Jurkat, Clone E6-1 (cell line): ENCODE measurements around the gene RAB36.

Experiments used
- DNase-seq: peaks from one replicate; pipeline ENCODE4 v3.0.0-alpha.2; 2011; ENCODE audit warnings: low read depth, low spot score
- H3K4me3 ChIP-seq: 2 replicates; pipeline ENCODE4 v1.5.1; 2011; ENCODE audit warnings: mild to moderate bottlenecking, low read length, control low read depth, moderate library complexity

RAB36 gene

GRCh38 chr22:23192133-23192532 is 46.9 kb downstream of the RAB36 start:
- H3K4me3 ChIP-seq, result no peak overlapping the region
- DNase-seq, result no peak

DNA sequence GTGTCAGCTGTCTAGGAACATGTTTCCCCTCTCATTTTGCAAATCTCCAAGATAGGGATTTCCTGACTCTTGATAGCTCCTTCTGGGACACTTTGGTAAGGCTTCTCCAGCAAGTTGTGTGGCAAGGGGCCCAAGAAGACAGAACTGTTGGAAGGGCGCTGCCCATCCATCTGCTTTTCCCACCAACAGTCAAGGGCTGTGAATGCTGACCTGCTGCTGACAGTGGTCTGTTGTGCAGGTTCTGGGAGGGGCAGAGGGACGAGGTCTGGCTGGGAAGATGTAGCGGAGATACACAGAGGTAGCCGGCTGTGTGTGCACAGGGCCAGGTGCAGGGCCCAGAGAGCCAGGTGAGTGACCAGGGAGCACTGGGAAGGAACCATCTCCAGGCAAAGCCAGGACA is 47.3 kb downstream of the RAB36 start:
- no peak overlapping the region for H3K4me3 ChIP-seq
- no peak for DNase-seq

- DNase-seq, result no peak
- H3K4me3 ChIP-seq, result no peak overlapping the region
These were observed 48.0 kb downstream of the RAB36 start for GRCh38 chr22:23193196-23193827.

- no peak for DNase-seq
- H3K4me3 ChIP-seq, result no peak overlapping the region
These were observed 48.6 kb downstream of the RAB36 start for GRCh38 chr22:23193882-23194281.

- no peak for DNase-seq
- H3K4me3 ChIP-seq, result no peak overlapping the region
These were observed 50.9 kb downstream of the RAB36 start for GRCh38 chr22:23196165-23196564.

GRCh38 chr22:23197836-23198235 is 52.6 kb downstream of the RAB36 start:
- DNase-seq, result no peak
- no peak overlapping the region for H3K4me3 ChIP-seq

DNA sequence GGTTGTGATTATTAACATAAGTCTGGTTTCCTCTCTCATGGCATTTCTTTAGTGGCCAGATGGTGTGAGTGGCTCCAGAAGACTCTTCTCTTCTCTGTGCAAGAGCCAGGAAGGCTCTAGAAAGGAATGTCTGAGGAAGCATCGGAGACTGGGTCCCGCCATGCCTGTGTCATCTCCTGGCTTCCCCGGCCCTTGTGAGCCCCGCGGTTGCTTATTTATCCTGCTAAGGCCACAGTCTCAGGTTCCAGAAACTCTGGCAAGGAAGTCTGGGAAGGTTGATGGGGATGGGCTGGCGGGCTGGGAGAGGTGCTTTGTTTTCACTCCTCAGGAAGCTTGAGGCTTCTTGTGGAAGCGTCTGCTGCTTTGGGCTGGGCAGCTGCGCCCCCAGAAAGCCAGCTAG is 53.9 kb downstream of the RAB36 start:
- no peak for DNase-seq
- H3K4me3 ChIP-seq, result no peak overlapping the region

- no peak for DNase-seq
- H3K4me3 ChIP-seq, result no peak overlapping the region
These were observed 55.6 kb downstream of the RAB36 start for GRCh38 chr22:23200898-23201297.

GRCh38 chr22:23202812-23203451 is 57.7 kb downstream of the RAB36 start:
- no peak overlapping the region for H3K4me3 ChIP-seq
- no peak for DNase-seq

GRCh38 chr22:23203452-23204124 is 58.3 kb downstream of the RAB36 start:
- H3K4me3 ChIP-seq, result no peak overlapping the region
- DNase-seq, result no peak

DNA sequence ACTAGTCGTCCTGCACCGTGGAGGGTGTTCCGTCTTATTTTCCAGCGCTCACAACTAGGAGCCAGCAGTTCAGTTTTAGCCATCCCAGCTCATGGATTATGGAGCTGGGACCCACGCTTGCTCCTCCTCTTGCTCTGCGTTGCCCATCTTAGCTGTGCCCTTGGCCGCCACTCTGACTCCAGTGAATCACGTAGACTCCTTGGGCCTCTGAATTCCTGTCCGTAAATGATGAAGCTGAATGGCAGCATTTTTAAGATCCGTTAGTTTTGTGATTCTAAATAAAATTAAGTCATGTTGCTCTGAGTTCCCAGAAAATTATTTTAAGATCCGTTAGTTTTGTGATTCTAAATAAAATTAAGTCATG is 58.8 kb downstream of the RAB36 start:
- H3K4me3 ChIP-seq, result no peak overlapping the region
- DNase-seq, result no peak

- H3K4me3 ChIP-seq, result no peak overlapping the region
- no peak for DNase-seq
These were observed 59.4 kb downstream of the RAB36 start for GRCh38 chr22:23204541-23205157.

DNA sequence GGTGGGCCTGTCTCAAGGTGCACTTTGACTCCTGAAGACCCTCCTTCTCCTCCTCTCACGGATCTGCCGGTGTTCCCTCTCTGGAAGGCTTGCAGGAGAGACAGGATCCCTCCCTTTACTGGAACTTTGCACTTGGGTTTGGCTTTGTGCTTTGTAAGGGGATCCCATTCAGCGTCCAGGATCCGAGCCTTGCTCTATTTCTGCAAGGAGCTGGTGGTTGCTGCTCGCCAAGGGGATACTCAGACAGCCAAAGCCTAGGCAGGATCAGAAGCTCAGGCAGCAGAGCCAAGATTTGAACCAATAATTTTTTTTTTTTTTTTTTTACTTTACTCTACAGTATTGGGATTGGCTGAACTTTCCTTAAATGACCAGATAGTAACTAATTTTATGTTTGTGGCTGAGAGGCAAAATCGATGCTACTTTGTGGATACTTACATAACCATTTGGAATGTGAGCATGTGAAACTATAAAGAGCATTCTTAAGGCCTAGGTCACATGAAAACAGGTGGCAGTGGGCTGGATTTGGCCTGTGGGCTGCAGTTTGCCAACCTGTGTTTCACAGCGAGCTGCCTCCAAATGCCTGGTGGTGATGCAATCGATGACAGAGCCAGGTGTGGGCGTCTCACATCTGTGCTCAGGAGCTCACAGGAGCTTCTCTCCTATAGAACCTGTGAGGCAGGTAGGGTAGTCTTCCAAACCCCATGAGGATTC is 60.2 kb downstream of the RAB36 start:
- no peak overlapping the region for H3K4me3 ChIP-seq
- DNase-seq, result no peak

GRCh38 chr22:23206915-23207314 is 61.6 kb downstream of the RAB36 start:
- H3K4me3 ChIP-seq, result no peak overlapping the region
- no peak for DNase-seq

- DNase-seq, result no peak
- H3K4me3 ChIP-seq, result no peak overlapping the region
These were observed 62.6 kb downstream of the RAB36 start for GRCh38 chr22:23207729-23208393.

- no peak for DNase-seq
- H3K4me3 ChIP-seq, result no peak overlapping the region
These were observed 65.3 kb downstream of the RAB36 start for GRCh38 chr22:23210428-23211170.

GRCh38 chr22:23211622-23212021 is 66.3 kb downstream of the RAB36 start:
- no peak overlapping the region for H3K4me3 ChIP-seq
- DNase-seq, result no peak
